Keratinocyte (primary cell): ENCODE results near the gene LRBA. TPM values are rescaled to one million over a fixed set of nuclear protein-coding genes. Genes with fewer than 3 reads are reported as not detected.
A peak's percentile ranks its signal among the peaks of the same experiment; 100 is the strongest.

Source experiments
- DNase-seq: peaks from one replicate; pipeline ENCODE4 v3.0.0-alpha.2; 2011; ENCODE audit warnings: low read depth, missing footprints, low spot score
- FAIRE-seq: peaks from 2 replicates; lab custom pipeline; 2011; peaks lifted over from hg19 to GRCh38; lab: Jason Lieb, UNC
- H2AFZ ChIP-seq: 2 replicates; pipeline ENCODE4 v1.6.0; 2012; ENCODE audit warnings: low read length, control low read depth, inconsistent platforms; ENCODE audit not compliant: control insufficient read depth
- H3K27ac ChIP-seq: 2 replicates; pipeline ENCODE4 v1.5.1; 2011; ENCODE audit warnings: low read length; ENCODE audit not compliant: control insufficient read depth, insufficient read depth
- H3K27me3 ChIP-seq: 3 replicates; pipeline ENCODE4 v1.6.0; 2011; ENCODE audit warnings: low read length; ENCODE audit not compliant: control insufficient read depth, insufficient read depth; ENCODE audit errors: extremely low read depth
- H3K36me3 ChIP-seq, 2 experiments: 2 replicates in 1 of 2; 3 replicates in 1 of 2; pipeline ENCODE4 v1.5.1; 2011; ENCODE audit warnings: low read length in 2 of 2, mild to moderate bottlenecking in 1 of 2; ENCODE audit not compliant: control insufficient read depth in 2 of 2, insufficient read depth in 2 of 2; ENCODE audit errors: extremely low read depth in 1 of 2
- H3K4me1 ChIP-seq: 3 replicates; pipeline ENCODE4 v1.5.1; 2011; ENCODE audit warnings: low read length; ENCODE audit not compliant: control insufficient read depth, insufficient read depth; ENCODE audit errors: extremely low read depth
- H3K4me2 ChIP-seq: 3 replicates; pipeline ENCODE4 v1.6.0; 2011; ENCODE audit warnings: low read depth, low read length; ENCODE audit not compliant: control insufficient read depth, insufficient read depth; ENCODE audit errors: extremely low read depth
- H3K4me3 ChIP-seq, 3 experiments: fragments of 200-600 bp in 1 of 3; sonication (generic) in 1 of 3; 2 replicates in 2 of 3; 3 replicates in 1 of 3; pipeline ENCODE4 v1.5.1; 2011 to 2016; ENCODE audit warnings: low read length in 3 of 3, mild to moderate bottlenecking in 3 of 3, control low read depth in 2 of 3, inconsistent platforms in 1 of 3, low read depth in 1 of 3, mixed read lengths in 1 of 3, mixed run types in 1 of 3, moderate library complexity in 1 of 3; ENCODE audit not compliant: control insufficient read depth in 2 of 3, insufficient read depth in 2 of 3; ENCODE audit errors: extremely low read depth in 1 of 3
- H3K79me2 ChIP-seq: 2 replicates; pipeline ENCODE4 v1.6.0; 2012; ENCODE audit warnings: low read length; ENCODE audit not compliant: control insufficient read depth, insufficient read depth
- H3K9ac ChIP-seq: 3 replicates; pipeline ENCODE4 v1.6.0; 2011; ENCODE audit warnings: low read length; ENCODE audit not compliant: control insufficient read depth, insufficient read depth; ENCODE audit errors: extremely low read depth
- H3K9me1 ChIP-seq: 3 replicates; pipeline ENCODE4 v1.6.0; 2011; ENCODE audit warnings: low read length; ENCODE audit not compliant: control insufficient read depth, insufficient read depth; ENCODE audit errors: extremely low read depth
- H3K9me3 ChIP-seq: 2 replicates; pipeline ENCODE4 v1.5.1; 2012; ENCODE audit warnings: low read depth, low read length; ENCODE audit not compliant: control insufficient read depth
- H4K20me1 ChIP-seq: 3 replicates; pipeline ENCODE4 v1.6.0; 2011; ENCODE audit warnings: low read length; ENCODE audit not compliant: control insufficient read depth, insufficient read depth; ENCODE audit errors: extremely low read depth
- CTCF ChIP-seq, 3 experiments: IDR thresholded peaks in 1 of 3; conservative IDR thresholded peaks in 1 of 3; optimal IDR thresholded peaks in 1 of 3; 2 replicates in 2 of 3; 3 replicates in 1 of 3; pipeline versions ENCODE3 to v1.5.1; 2011; ENCODE audit warnings: low read length in 3 of 3, mild to moderate bottlenecking in 3 of 3, moderate library complexity in 2 of 3, control low read depth in 1 of 3, inconsistent platforms in 1 of 3; ENCODE audit not compliant: insufficient read depth in 2 of 3; ENCODE audit errors: extremely low read depth in 1 of 3
- EZH2 ChIP-seq: IDR thresholded peaks from one replicate; pipeline ENCODE4 v1.6.1; 2012; ENCODE audit warnings: inconsistent platforms, mild to moderate bottlenecking, low read length, moderate library complexity
- dilution Hi-C: fragments of 300-500 bp; cut with MboI; formaldehyde crosslinking; loops from one replicate; pipeline ENCODE4 v1.7.0; 2020; ENCODE audit warnings: low sequenced_read_pairs; ENCODE audit not compliant: extremely low pct_ligation_motif_present
- polyA plus RNA-seq, 5 experiments: library from polyadenylated mRNA; depleted of rRNA in 3 of 5; stranded (reverse) in 3 of 5; stranded (forward) in 1 of 5; unstranded in 1 of 5; fragments of >200 nt; gene quantifications; 1 replicate in 1 of 5; 2 replicates in 3 of 5; 3 replicates in 1 of 5; pipeline versions ENCODE4 v1.2.1 to v1.2.3, GENCODE V29; 2011 to 2012; ENCODE audit warnings: missing spikeins in 2 of 5, low read depth in 1 of 5, low replicate concordance in 1 of 5

Gene LRBA
- polyA plus RNA-seq, 1 donor (not counting 4 experiments of a cell fraction or from before 2014, with no cell fraction given) = 35.6 TPM

- no peaks in the 10 kb centered on the region for H3K9me1 ChIP-seq
- H3K9ac ChIP-seq = no peak overlapping the region
- no peaks in the 10 kb centered on the region for H3K36me3 ChIP-seq
- H3K4me2 ChIP-seq = no peak overlapping the region
- no peak overlapping the region for H3K4me3 ChIP-seq
- no peak overlapping the region for H3K27ac ChIP-seq
- no peak for DNase-seq
- H4K20me1 ChIP-seq = no peaks in the 10 kb centered on the region
- no peak for TF ChIP-seq CTCF (optimal IDR thresholded peaks at IDR 0.05 in 1 of 3, IDR thresholded peaks at IDR 0.05 in 1 of 3, conservative IDR thresholded peaks at IDR 0.05 in 1 of 3; ENCODE audit: extremely low read depth in 1 of 3, insufficient read depth in 2 of 3, low read length in 3 of 3)
- TF ChIP-seq EZH2 = no peak
- H3K79me2 ChIP-seq = no peaks in the 10 kb centered on the region
- dilution Hi-C loops = no loop called here
- no peaks in the 10 kb centered on the region for H3K27me3 ChIP-seq
- H3K4me1 ChIP-seq = peaks cover 5% of the 10 kb centered on the region
- H2AFZ ChIP-seq = no peak overlapping the region
- peak; percentile 77 for FAIRE-seq
- H3K9me3 ChIP-seq = no peaks in the 10 kb centered on the region
These were observed 635.6 kb downstream of the LRBA start for GRCh38 chr4:150379454-150379853.

DNA sequence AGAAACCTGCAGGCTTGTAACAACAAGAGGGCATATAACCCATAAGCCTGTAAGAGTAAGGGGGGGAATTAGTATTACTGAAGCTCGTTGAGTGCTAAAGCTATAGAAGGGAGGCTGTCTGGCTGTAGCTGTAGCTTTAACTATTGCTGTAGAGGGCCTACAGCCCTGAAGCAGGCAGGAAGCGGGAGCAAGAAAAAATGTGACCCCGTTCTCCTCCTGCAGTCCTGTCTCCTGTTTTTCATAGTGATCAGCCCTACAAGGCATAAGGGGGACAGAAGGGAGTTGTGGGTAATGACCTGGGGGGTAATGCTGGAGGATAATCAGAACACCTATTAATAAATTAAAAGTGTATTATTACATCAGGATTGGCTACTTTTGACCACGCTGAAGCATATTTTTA lies 640.1 kb downstream of the LRBA start:
- no peaks in the 10 kb centered on the region for H3K79me2 ChIP-seq
- H3K4me2 ChIP-seq = no peak overlapping the region
- no peaks in the 10 kb centered on the region for H3K27me3 ChIP-seq
- dilution Hi-C loops = no loop called here
- H3K9ac ChIP-seq = no peak overlapping the region
- no peak overlapping the region for H2AFZ ChIP-seq
- DNase-seq = no peak
- peaks cover 5% of the 10 kb centered on the region for H3K4me1 ChIP-seq
- H3K9me1 ChIP-seq = no peaks in the 10 kb centered on the region
- no peaks in the 10 kb centered on the region for H4K20me1 ChIP-seq
- FAIRE-seq = no peak
- no peak overlapping the region for H3K27ac ChIP-seq
- TF ChIP-seq EZH2 (no peak), CTCF (optimal IDR thresholded peaks at IDR 0.05 in 1 of 3, IDR thresholded peaks at IDR 0.05 in 1 of 3, conservative IDR thresholded peaks at IDR 0.05 in 1 of 3; ENCODE audit: extremely low read depth in 1 of 3, insufficient read depth in 2 of 3, low read length in 3 of 3) (no peak)
- H3K9me3 ChIP-seq = no peaks in the 10 kb centered on the region
- no peaks in the 10 kb centered on the region for H3K36me3 ChIP-seq
- no peak overlapping the region for H3K4me3 ChIP-seq
